K562 (cell line): ENCODE results near the gene NUP43. TPM values are rescaled to one million over a fixed set of nuclear protein-coding genes. Genes with fewer than 3 reads are reported as not detected.
A peak's percentile ranks its signal among the peaks of the same experiment; 100 is the strongest.

ENCODE experiments used
- ATAC-seq: fragments of 200-7000 bp; cut with Tn5 transposase; 3 replicates; pipeline ENCODE4 v1.9.1; 2020; ENCODE audit warnings: moderate library complexity
- BruUV-seq: library from RNA; stranded (reverse); fragments of 400-500 nt; replicated peaks from 2 replicates; lab custom pipeline; 2021; lab: Mats Ljungman, UMichigan
- CTCF ChIA-PET: fragments of 300-600 bp; formaldehyde crosslinking; extraction: SDS; loops from one replicate; lab custom pipeline; 2021; ENCODE audit warnings: low intra/inter-chr PET ratio; lab: Yijun Ruan, JAX
- POLR2A ChIA-PET: fragments of 300-600, 350-650 bp; sonication (Branson Sonifier 250); formaldehyde crosslinking; extraction: SDS; loops from one replicate; lab custom pipeline; 2021; ENCODE audit warnings: antibody characterized with exemption, inconsistent platforms; lab: Yijun Ruan, JAX
- DNase-seq, 4 experiments: peaks; one replicate each; pipeline versions ENCODE4 v3.0.0 to v3.0.0-alpha.2; 2011 to 2018; ENCODE audit warnings: low spot score in 3 of 4, mixed read lengths in 3 of 4; ENCODE audit errors: extremely low read depth in 1 of 4
- FAIRE-seq: peaks from 2 replicates; lab custom pipeline; 2011; peaks lifted over from hg19 to GRCh38; lab: Jason Lieb, UNC
- H2AFZ ChIP-seq: 2 replicates; pipeline ENCODE4 v1.6.0; 2011; ENCODE audit warnings: low read depth, low read length, control low read depth, inconsistent platforms
- H3K27ac ChIP-seq: fragments of 200-600 bp; 3 replicates; pipeline ENCODE4 v1.8.0; 2011; ENCODE audit warnings: low read depth, mild to moderate bottlenecking, control low read depth, inconsistent platforms, low read length, moderate library complexity, mixed read lengths; ENCODE audit errors: extremely low read depth
- H3K27me3 ChIP-seq, 2 experiments: fragments of 300-600 bp in 1 of 2; 2 replicates in 1 of 2; 3 replicates in 1 of 2; pipeline versions ENCODE4 v1.6.0 to v1.8.0; 2011; ENCODE audit warnings: inconsistent platforms in 2 of 2, low read length in 2 of 2, mild to moderate bottlenecking in 1 of 2, mixed read lengths in 1 of 2, moderate library complexity in 1 of 2; ENCODE audit not compliant: control insufficient read depth in 2 of 2, insufficient read depth in 2 of 2
- H3K36me3 ChIP-seq: fragments of 300-600 bp; 3 replicates; pipeline ENCODE4 v1.8.0; 2011; ENCODE audit warnings: mild to moderate bottlenecking, low read length, inconsistent platforms; ENCODE audit not compliant: control insufficient read depth, insufficient read depth
- H3K4me1 ChIP-seq, 2 experiments: fragments of 200-600 bp in 1 of 2; replicated peaks in 1 of 2; 2 replicates in 1 of 2; 3 replicates in 1 of 2; pipeline versions ENCODE4 v1.5.1 to v1.8.0; 2011; ENCODE audit warnings: inconsistent platforms in 2 of 2, low read length in 2 of 2, mild to moderate bottlenecking in 1 of 2, mixed read lengths in 1 of 2, moderate library complexity in 1 of 2; ENCODE audit not compliant: control insufficient read depth in 2 of 2, insufficient read depth in 2 of 2
- H3K4me2 ChIP-seq: 2 replicates; pipeline ENCODE4 v1.6.1; 2011; ENCODE audit warnings: low read length, control low read depth, inconsistent platforms, mixed read lengths; ENCODE audit not compliant: insufficient read depth
- H3K4me3 ChIP-seq: fragments of 200-600 bp; sonication (generic), shearing (Covaris generic); 2 replicates; pipeline ENCODE4 v1.5.1; 2016; ENCODE audit warnings: control low read depth, inconsistent platforms
- H3K79me2 ChIP-seq: fragments of 200-600 bp; 3 replicates; pipeline ENCODE4 v1.8.0; 2011; ENCODE audit warnings: low read length, inconsistent platforms; ENCODE audit not compliant: control insufficient read depth, insufficient read depth
- H3K9ac ChIP-seq, 2 experiments: 2 replicates each; pipeline versions ENCODE4 v1.6.0 to v1.6.1; 2011; ENCODE audit warnings: low read depth in 2 of 2, low read length in 2 of 2, control low read depth in 1 of 2, inconsistent platforms in 1 of 2, mild to moderate bottlenecking in 1 of 2, mixed read lengths in 1 of 2; ENCODE audit not compliant: insufficient read depth in 1 of 2
- H3K9me1 ChIP-seq: one replicate; pipeline ENCODE4 v1.6.0; 2011; ENCODE audit warnings: inconsistent platforms, mild to moderate bottlenecking, low read length, moderate library complexity; ENCODE audit not compliant: control insufficient read depth, insufficient read depth
- H3K9me3 ChIP-seq: replicated peaks from 2 replicates; pipeline ENCODE4 v1.5.1; 2011; ENCODE audit warnings: low read depth, low read length, inconsistent platforms; ENCODE audit not compliant: control insufficient read depth, insufficient read depth
- H4K20me1 ChIP-seq: replicated peaks from 2 replicates; pipeline ENCODE4 v1.6.1; 2011; ENCODE audit warnings: low read length, inconsistent platforms, mixed read lengths; ENCODE audit not compliant: control insufficient read depth, insufficient read depth
- C11orf30 ChIP-seq: fragments of 450-650 bp; IDR thresholded peaks from 2 replicates; pipeline ENCODE4 v1.6.1; 2016; ENCODE audit warnings: low read depth, mild to moderate bottlenecking
- HNRNPLL ChIP-seq: fragments of 200-400 bp; formaldehyde crosslinking; IDR thresholded peaks from 2 replicates; pipeline ENCODE4 v1.6.1; 2017; ENCODE audit warnings: low read length, low read depth, mild to moderate bottlenecking; ENCODE audit not compliant: poor library complexity, severe bottlenecking
- KLF13 ChIP-seq: fragments of 450-650 bp; IDR thresholded peaks from 2 replicates; pipeline ENCODE4 v1.6.1; 2016; ENCODE audit warnings: missing genetic modification characterization, low read depth, mild to moderate bottlenecking, missing compliant biosample characterization, moderate library complexity, borderline replicate concordance
- MAFG ChIP-seq: fragments of 450-650 bp; conservative IDR thresholded peaks from 2 replicates; pipeline ENCODE4 v1.6.1; 2016; ENCODE audit warnings: missing genetic modification characterization, missing compliant biosample characterization
- PHF21A ChIP-seq: fragments of 450-650 bp; IDR thresholded peaks from 2 replicates; pipeline ENCODE4 v1.6.1; 2017; ENCODE audit warnings: low read depth, borderline replicate concordance
- PML ChIP-seq: IDR thresholded peaks from 2 replicates; pipeline ENCODE4 v1.6.1; 2012; ENCODE audit warnings: low read length, inconsistent platforms
- PRPF4 ChIP-seq: fragments of 200-400 bp; formaldehyde crosslinking; IDR thresholded peaks from one replicate; pipeline ENCODE4 v1.6.1; 2017; ENCODE audit warnings: low read length, low read depth, mild to moderate bottlenecking; ENCODE audit not compliant: insufficient read depth, poor library complexity, severe bottlenecking
- YY1 ChIP-seq, 3 experiments: IDR thresholded peaks; 2 replicates each; pipeline ENCODE4 v1.6.1; 2011; ENCODE audit warnings: low read length in 2 of 3, mild to moderate bottlenecking in 2 of 3, moderate library complexity in 2 of 3, borderline replicate concordance in 1 of 3, control low read depth in 1 of 3, low read depth in 1 of 3; ENCODE audit not compliant: insufficient read depth in 3 of 3, insufficient replicate concordance in 2 of 3, control insufficient read depth in 1 of 3, insufficient read length in 1 of 3; ENCODE audit errors: extremely low read depth in 1 of 3
- ZNF316 ChIP-seq: fragments of 450-650 bp; IDR thresholded peaks from 2 replicates; pipeline ENCODE4 v1.6.1; 2016
- ZNF586 ChIP-seq: fragments of 450-650 bp; formaldehyde crosslinking; conservative IDR thresholded peaks from 2 replicates; pipeline ENCODE4 v1.4.0; 2020; ENCODE audit warnings: mild to moderate bottlenecking, moderate library complexity
- ZNF780A ChIP-seq: fragments of 250-450 bp; sonication (Bioruptor Pico); IDR thresholded peaks from 2 replicates; pipeline ENCODE4 v1.5.0; 2021; ENCODE audit warnings: mild to moderate bottlenecking
- WGBS: fragments of 100-300 bp; shearing (Covaris generic); methylation state at CpG from one replicate; pipeline ENCODE4 v1.1.6; 2016; ENCODE audit warnings: low coverage, mixed read lengths; ENCODE audit not compliant: insufficient coverage; ENCODE audit errors: missing lambda C conversion rate; 5-methylcytosine and 5-hydroxymethylcytosine counted together
- in situ Hi-C: fragments of 300-500 bp; cut with MboI; formaldehyde crosslinking; loops from 4 replicates; pipeline ENCODE4 v1.15.0; 2018; ENCODE audit warnings: inconsistent platforms, mixed read lengths
- intact Hi-C: fragments of 100-400 bp; cut with micrococcal nuclease; formaldehyde crosslinking; loops from 2 replicates; pipeline ENCODE4 v1.14.2; 2022
- polyA plus RNA-seq, 8 experiments: library from polyadenylated mRNA; depleted of rRNA in 4 of 8; stranded (reverse) in 5 of 8; unstranded in 3 of 8; fragments of >200 nt; fragmentation: Nextera tagmentation in 2 of 8; fragmentation: Illumina TruSeq in 1 of 8; extraction: Ambion mirVana in 2 of 8; extraction: Trizol in 1 of 8; gene quantifications; 2 replicates each; pipeline versions ENCODE4 v1.2.1 to v1.2.3, GENCODE V29; 2011 to 2014; ENCODE audit warnings: inconsistent platforms in 1 of 8, missing spikeins in 1 of 8
- total RNA-seq, 7 experiments: library from RNA; depleted of rRNA in 6 of 7; stranded (reverse); fragments of >200 nt in 6 of 7; fragmentation: Illumina TruSeq in 2 of 7; extraction: Trizol in 2 of 7; gene quantifications; 2 replicates each; pipeline versions ENCODE4 v1.2.1 to v1.2.3, GENCODE V29; 2011 to 2021; ENCODE audit warnings: low replicate concordance in 1 of 7
- TF ChIP-seq, protein P1 (sequence below): fragments of 250-450 bp; sonication (Bioruptor Pico); IDR thresholded peaks from 2 replicates; pipeline ENCODE4 v1.5.0; 2021; ENCODE audit warnings: mild to moderate bottlenecking, borderline replicate concordance
- TF ChIP-seq, protein P2 (sequence below): IDR thresholded peaks from 2 replicates; pipeline ENCODE4 v1.6.1; 2016; ENCODE audit warnings: missing genetic modification characterization, missing compliant biosample characterization
- TF ChIP-seq, protein P3 (sequence below): fragments of 250-450 bp; sonication (Bioruptor Pico); IDR thresholded peaks from 2 replicates; pipeline ENCODE4 v1.8.0; 2021; ENCODE audit warnings: borderline replicate concordance, mild to moderate bottlenecking, moderate library complexity; ENCODE audit not compliant: poor library complexity, severe bottlenecking
- TF ChIP-seq, protein P4 (sequence below), 2 experiments: fragments of 250-450 bp in 1 of 2; fragments of 450-650 bp in 1 of 2; sonication (Bioruptor Pico) in 1 of 2; IDR thresholded peaks; 2 replicates each; pipeline versions ENCODE4 v1.6.1 to v1.8.0; 2016 to 2021; ENCODE audit warnings: mild to moderate bottlenecking in 2 of 2, moderate library complexity in 2 of 2, missing compliant biosample characterization in 1 of 2, missing genetic modification characterization in 1 of 2

The NUP43 gene
- total and polyA plus RNA-seq, 9 of the 15 experiments (the other 6 are each of a cell fraction or from before 2014, with no cell fraction given): 28.9 to 136 (median 67.4) TPM

DNA sequence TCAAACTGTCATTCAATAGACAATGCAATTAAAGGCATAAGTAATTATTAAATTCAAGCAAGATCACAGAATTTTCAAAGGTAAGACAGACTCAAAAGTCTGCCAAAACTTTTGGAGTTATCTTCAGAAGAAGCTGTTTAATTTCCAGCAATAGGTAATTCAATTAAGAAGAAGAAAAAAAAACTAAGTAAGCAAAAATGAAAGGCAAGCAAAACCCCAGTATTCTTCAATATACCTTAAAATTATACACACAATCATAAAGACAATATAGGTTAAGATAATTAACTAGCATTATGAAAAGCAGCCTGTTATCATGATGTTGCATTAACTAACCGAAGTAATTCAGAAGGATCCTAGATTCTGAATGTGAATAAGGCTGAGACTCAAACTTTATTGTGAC is 31.9 kb downstream of the NUP43 start:
- Histone ChIP-seq H2AFZ (no peak overlapping the region), H3K27me3 (no peaks in the 10 kb centered on the region), H3K9me1 (no peaks in the 10 kb centered on the region), H3K4me3 (no peak overlapping the region), H3K9me3 (no peaks in the 10 kb centered on the region), H4K20me1 (peaks cover 23% of the 10 kb centered on the region; the same call in 1 of the 2 replicates), H3K9ac (no peak overlapping the region), H3K4me1 (peaks cover 20 to 21% of the 10 kb centered on the region in 2 experiments; a peak in 4 of 5 replicates), H3K27ac (no peak overlapping the region), H3K36me3 (peaks cover 36% of the 10 kb centered on the region; the same call in 2 of the 3 replicates), H3K79me2 (peaks cover 90% of the 10 kb centered on the region), H3K4me2 (no peak overlapping the region)
- CTCF ChIA-PET: no interaction called here
- WGBS: 96% methylated on average over 1 of the region's 1 CpG
- no TSS peak for BruUV-seq
- DNase-seq: no peak
- intact Hi-C loops: no loop called here
- in situ Hi-C loops: no loop called here
- POLR2A ChIA-PET: interaction anchor here (1.0 kb wide), 1 partner anchor 34 kb away, joined by 3 read pairs; no protein-coding TSS in a partner anchor
- no peak for FAIRE-seq
- no peak for ATAC-seq
- no peak for TF ChIP-seq PML
- TF ChIP-seq HNRNPLL: no peak
- no peak for TF ChIP-seq ZNF586 (CRISPR knock-in tag)
- TF ChIP-seq ZNF780A: no peak
- TF ChIP-seq, protein P1, sequence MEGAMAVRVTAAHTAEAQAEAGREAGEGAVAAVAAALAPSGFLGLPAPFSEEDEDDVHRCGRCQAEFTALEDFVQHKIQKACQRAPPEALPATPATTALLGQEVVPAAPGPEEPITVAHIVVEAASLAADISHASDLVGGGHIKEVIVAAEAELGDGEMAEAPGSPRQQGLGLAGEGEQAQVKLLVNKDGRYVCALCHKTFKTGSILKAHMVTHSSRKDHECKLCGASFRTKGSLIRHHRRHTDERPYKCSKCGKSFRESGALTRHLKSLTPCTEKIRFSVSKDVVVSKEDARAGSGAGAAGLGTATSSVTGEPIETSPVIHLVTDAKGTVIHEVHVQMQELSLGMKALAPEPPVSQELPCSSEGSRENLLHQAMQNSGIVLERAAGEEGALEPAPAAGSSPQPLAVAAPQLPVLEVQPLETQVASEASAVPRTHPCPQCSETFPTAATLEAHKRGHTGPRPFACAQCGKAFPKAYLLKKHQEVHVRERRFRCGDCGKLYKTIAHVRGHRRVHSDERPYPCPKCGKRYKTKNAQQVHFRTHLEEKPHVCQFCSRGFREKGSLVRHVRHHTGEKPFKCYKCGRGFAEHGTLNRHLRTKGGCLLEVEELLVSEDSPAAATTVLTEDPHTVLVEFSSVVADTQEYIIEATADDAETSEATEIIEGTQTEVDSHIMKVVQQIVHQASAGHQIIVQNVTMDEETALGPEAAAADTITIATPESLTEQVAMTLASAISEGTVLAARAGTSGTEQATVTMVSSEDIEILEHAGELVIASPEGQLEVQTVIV (CRISPR knock-in tag): no peak
- TF ChIP-seq, protein P2, sequence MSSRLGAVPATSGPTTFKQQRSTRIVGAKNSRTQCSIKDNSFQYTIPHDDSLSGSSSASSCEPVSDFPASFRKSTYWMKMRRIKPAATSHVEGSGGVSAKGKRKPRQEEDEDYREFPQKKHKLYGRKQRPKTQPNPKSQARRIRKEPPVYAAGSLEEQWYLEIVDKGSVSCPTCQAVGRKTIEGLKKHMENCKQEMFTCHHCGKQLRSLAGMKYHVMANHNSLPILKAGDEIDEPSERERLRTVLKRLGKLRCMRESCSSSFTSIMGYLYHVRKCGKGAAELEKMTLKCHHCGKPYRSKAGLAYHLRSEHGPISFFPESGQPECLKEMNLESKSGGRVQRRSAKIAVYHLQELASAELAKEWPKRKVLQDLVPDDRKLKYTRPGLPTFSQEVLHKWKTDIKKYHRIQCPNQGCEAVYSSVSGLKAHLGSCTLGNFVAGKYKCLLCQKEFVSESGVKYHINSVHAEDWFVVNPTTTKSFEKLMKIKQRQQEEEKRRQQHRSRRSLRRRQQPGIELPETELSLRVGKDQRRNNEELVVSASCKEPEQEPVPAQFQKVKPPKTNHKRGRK (tag): no peak
- TF ChIP-seq YY1 (IDR thresholded peaks at IDR 0.05; ENCODE audit: borderline replicate concordance in 1 of 3, control insufficient read depth in 1 of 3, extremely low read depth in 1 of 3, insufficient read depth in 3 of 3, insufficient read length in 1 of 3, insufficient replicate concordance in 2 of 3, low read depth in 1 of 3, low read length in 2 of 3): no peak
- TF ChIP-seq, protein P3, sequence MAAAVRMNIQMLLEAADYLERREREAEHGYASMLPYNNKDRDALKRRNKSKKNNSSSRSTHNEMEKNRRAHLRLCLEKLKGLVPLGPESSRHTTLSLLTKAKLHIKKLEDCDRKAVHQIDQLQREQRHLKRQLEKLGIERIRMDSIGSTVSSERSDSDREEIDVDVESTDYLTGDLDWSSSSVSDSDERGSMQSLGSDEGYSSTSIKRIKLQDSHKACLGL (CRISPR knock-in tag): no peak
- TF ChIP-seq, protein P4, sequence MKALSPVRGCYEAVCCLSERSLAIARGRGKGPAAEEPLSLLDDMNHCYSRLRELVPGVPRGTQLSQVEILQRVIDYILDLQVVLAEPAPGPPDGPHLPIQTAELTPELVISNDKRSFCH (CRISPR knock-in tag; IDR thresholded peaks at IDR 0.05): no peak
- TF ChIP-seq, protein P4 (tag; IDR thresholded peaks at IDR 0.05): no peak
- TF ChIP-seq C11orf30: peak; percentile 68; the same call in 1 of the 2 replicates
- TF ChIP-seq MAFG: peak; percentile 43; the same call in 1 of the 2 replicates
- no peak for TF ChIP-seq PHF21A
- no peak for TF ChIP-seq PRPF4
- TF ChIP-seq ZNF316: peak; percentile 88
- no peak for TF ChIP-seq KLF13
